ENCODE measurements around the gene APOL2. TPM values are rescaled to one million over a fixed set of nuclear protein-coding genes. Genes with fewer than 3 reads are reported as not detected.

The APOL2 gene
- total and polyA plus RNA-seq, 8 donors, result 29.0 to 63.0 (median 35.0) TPM

DNA sequence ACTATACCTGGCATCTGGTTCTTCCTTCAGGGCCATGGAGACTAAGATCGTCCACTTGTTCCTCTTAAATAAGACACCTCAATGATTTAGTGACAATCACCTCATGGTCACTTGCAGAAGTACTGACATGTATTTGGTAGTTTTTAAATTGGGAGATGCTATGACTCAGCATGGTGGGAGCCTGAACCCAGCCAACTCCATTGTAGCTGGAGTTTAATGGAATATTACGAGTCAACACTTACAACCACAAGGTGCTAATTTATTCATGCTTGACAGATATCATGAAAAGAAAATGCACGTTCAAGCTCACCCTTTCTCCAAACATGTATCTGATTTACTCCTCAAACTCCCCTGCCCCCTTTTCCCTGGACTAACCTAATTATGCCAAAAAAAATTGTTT, 62.2 kb downstream of the APOL2 start:
- Histone ChIP-seq H3K9me3 (no peaks in the 10 kb centered on the region), H3K4me1 (peaks cover 0 to 9% of the 10 kb centered on the region in 2 donors), H3K4me3 (no peak overlapping the region), H3K36me3 (no peaks in the 10 kb centered on the region), H3K27me3 (no peaks in the 10 kb centered on the region), H3K27ac (no peak overlapping the region)
- intact Hi-C loops (cut with DNase I), result no loop called here
- ATAC-seq (no peak), DNase-seq (no peak)
- TF ChIP-seq, protein P1, sequence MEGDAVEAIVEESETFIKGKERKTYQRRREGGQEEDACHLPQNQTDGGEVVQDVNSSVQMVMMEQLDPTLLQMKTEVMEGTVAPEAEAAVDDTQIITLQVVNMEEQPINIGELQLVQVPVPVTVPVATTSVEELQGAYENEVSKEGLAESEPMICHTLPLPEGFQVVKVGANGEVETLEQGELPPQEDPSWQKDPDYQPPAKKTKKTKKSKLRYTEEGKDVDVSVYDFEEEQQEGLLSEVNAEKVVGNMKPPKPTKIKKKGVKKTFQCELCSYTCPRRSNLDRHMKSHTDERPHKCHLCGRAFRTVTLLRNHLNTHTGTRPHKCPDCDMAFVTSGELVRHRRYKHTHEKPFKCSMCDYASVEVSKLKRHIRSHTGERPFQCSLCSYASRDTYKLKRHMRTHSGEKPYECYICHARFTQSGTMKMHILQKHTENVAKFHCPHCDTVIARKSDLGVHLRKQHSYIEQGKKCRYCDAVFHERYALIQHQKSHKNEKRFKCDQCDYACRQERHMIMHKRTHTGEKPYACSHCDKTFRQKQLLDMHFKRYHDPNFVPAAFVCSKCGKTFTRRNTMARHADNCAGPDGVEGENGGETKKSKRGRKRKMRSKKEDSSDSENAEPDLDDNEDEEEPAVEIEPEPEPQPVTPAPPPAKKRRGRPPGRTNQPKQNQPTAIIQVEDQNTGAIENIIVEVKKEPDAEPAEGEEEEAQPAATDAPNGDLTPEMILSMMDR (IDR thresholded peaks at IDR 0.05), result no peak

Small RNA genes within 50 kb of the gene (microRNA-seq; reads per million reads assigned to microRNA genes)
- 0.14 to 0.34 reads per million in 2 donors for gene MIR6819

Other genes starting within 250 kb of the APOL2 start
- 10 to 100 TPM; 63.1 to 91.3 TPM for gene RBFOX2, start 210.7 kb downstream of the APOL2 start, total RNA-seq
- 100 to 1,000 TPM; 145 to 171 (median 157) TPM for gene RBFOX2, start 210.7 kb downstream of the APOL2 start, polyA plus RNA-seq (ENCODE audit: insufficient read length in 6 of 6)
- 10 to 100 TPM; 27.0 to 57.9 TPM for gene APOL3, start 78.8 kb downstream of the APOL2 start, total RNA-seq
- 10 to 100 TPM; 31.2 to 49.0 (median 42.0) TPM for gene APOL3, start 78.8 kb downstream of the APOL2 start, polyA plus RNA-seq (ENCODE audit: insufficient read length in 6 of 6)
- gene APOL4, start 37.7 kb downstream of the APOL2 start, total RNA-seq, result 10 to 100 TPM in 1 of 2 donors, 1 to 10 TPM in 1; 8.5 to 12.8 TPM
- gene APOL4, start 37.7 kb downstream of the APOL2 start, polyA plus RNA-seq (ENCODE audit: insufficient read length in 6 of 6), result 10 to 100 TPM in 3 of 6 donors, 1 to 10 TPM in 3; 4.9 to 18.6 (median 10.6) TPM
- gene APOL1, start 13.6 kb upstream of the APOL2 start, total RNA-seq, result 100 to 1,000 TPM in 1 of 2 donors, 10 to 100 TPM in 1; 89.4 to 109 TPM
- 10 to 100 TPM in 4 of 6 donors, 1 to 10 TPM in 2; 8.6 to 14.3 (median 12.4) TPM for gene APOL1, start 13.6 kb upstream of the APOL2 start, polyA plus RNA-seq (ENCODE audit: insufficient read length in 6 of 6)
- gene MYH9, start 148.4 kb upstream of the APOL2 start, total RNA-seq, result 100 to 1,000 TPM; 754 to 761 TPM
- 100 to 1,000 TPM; 225 to 278 (median 252) TPM for gene MYH9, start 148.4 kb upstream of the APOL2 start, polyA plus RNA-seq (ENCODE audit: insufficient read length in 6 of 6)
- 10 to 100 TPM; 64.4 to 65.3 TPM for gene TXN2, start 242.1 kb upstream of the APOL2 start, total RNA-seq
- gene TXN2, start 242.1 kb upstream of the APOL2 start, polyA plus RNA-seq (ENCODE audit: insufficient read length in 6 of 6), result 100 to 1,000 TPM; 105 to 122 (median 108) TPM

Measured in left lung (tissue), 10 donors.